GM19468 (cell line): ENCODE results near the gene SOSTDC1.

Experiments
- ATAC-seq: cut with Tn5 transposase; IDR thresholded peaks from one replicate; pipeline ENCODE4 v1.9.1; 2021; ENCODE audit warnings: mild to moderate bottlenecking, moderate library complexity, moderate number of reproducible peaks; ENCODE audit not compliant: unreplicated experiment; ENCODE audit errors: extremely low read depth

The SOSTDC1 gene

DNA sequence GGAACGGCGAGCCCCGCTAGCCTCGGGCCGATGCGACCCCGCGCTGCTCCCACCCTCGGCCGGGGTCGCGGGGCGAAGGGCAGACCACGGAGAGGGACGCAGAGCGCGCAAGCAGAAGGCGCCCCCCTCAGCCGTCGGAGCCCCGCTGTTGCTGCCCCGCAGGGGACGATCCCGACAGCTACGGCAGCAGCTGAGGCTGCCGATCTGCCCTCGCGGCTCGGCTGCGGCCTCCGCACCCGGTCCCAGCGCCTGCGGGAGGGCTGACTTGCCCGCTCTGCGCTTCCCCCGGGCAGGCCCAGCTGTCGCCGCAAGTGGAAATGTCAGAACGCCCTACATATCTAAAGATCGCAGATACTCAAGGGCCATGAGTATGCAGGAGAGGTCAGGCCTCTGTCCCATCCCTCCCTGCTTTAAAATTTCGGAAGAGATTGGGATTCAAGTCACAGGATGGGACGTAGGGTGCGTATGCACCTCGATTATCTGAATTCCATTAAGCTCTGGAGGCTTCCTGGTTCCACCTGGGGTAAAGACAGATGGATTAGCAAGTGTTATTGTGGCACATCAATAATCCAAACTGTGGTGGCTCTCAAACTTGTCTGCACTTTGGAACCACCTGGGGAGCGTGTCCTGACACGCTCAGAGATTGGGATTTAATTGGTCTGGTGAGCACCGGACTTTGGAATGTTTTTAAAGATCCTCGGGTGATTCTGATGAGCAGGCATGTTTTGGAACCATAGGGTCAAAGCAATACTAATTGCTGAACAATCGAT lies 44.0 kb downstream of the SOSTDC1 start, which contains the start of gene CRPPA:
Gene CRPPA (minus strand): TSS at position 206 of the 770 bp plus-strand sequence. CDS start 216 bp downstream, outside the sequence.
- ATAC-seq: peak; percentile 7

DNA sequence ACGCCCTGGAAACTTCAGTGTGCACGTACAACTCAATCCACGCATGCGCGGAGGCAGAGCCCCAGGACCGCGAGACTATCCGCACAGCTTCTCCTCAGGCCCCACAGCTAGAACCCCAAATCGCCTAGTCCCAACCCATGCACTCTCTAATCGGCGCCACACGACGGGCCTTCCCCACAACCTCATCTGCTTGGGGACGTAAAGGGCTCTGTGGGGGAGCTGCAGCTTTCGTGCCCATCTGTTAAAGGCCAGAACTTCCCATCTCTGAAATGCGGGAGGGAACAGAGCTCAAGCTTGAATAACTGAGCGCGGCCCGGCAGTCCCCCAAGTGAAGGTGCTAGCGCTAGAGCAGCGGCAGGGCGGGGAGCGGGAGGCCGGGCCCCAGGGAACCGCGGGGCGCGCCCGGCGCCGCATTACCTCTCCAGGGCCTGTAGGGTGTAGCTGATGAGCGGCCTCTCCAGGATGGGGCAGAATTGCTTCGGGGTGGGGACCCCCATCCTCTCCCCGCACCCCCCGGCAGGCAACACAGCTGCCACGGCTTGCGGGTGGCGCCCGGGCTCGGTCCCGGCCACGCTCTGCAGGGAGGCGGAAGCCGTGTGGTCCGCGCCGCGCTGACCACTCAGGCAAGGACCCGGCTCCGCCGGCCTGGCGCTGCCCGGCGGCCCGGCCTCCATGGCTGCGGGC lies 44.7 kb downstream of the SOSTDC1 start:
- ATAC-seq: peak; percentile 63

- no peak for ATAC-seq
These were observed 45.2 kb downstream of the SOSTDC1 start for GRCh38 chr7:16420329-16420648.

DNA sequence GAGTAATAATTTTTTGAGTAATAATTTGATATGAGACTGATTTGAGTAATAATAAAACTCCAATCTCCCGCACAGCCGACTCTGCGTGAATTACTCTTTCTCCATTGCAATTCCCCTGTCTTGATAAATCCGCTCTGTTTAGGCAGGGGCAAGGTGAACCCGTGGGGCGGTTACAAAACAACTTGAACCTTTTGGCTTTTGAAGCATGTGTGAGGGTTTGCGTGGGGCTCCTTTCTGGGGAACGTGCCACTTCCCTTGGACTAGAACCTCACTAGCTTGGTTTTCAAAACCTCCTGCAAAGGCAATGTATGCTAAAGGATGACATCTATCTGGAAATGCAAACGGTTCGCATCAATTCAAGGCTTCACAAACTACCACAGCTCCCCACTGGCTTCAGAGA lies 45.7 kb downstream of the SOSTDC1 start:
- no peak for ATAC-seq

DNA sequence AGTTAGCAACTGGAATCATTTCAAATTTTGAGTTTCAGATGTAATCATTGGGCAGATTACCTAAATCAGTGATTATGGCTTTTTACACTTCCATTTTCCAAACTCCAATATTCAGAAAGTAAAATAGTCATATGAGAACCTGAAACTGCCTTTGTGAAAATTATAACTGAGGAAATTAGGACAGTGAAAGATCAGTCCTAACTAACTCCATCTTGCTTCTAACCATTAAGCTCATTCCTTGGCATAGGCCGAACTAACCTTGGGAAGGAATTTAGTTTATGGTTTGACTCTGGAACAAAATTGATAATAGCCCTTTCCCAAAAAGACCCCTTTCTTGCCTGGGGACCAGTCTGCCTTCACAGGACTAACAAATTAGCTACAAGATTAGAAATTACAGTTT lies 46.4 kb downstream of the SOSTDC1 start:
- no peak for ATAC-seq

DNA sequence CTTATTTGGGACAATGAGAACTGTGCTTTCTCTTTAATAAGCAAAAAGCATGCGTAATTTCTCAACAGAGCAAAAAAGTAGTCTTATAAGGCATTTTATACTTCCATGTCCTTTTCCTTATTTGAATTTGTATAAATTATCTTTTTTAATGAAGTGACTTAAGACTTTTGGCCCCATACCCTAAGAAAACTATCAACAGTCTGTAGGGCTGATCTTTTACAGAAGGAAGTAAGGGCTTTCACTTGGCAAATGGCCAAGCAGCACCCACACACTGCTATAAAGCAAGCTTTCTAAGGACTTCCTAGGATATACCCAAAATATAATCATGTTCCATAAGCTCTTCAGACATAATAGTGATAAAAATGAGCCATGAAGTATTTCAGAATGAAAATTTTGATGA lies 47.6 kb downstream of the SOSTDC1 start:
- no peak for ATAC-seq

DNA sequence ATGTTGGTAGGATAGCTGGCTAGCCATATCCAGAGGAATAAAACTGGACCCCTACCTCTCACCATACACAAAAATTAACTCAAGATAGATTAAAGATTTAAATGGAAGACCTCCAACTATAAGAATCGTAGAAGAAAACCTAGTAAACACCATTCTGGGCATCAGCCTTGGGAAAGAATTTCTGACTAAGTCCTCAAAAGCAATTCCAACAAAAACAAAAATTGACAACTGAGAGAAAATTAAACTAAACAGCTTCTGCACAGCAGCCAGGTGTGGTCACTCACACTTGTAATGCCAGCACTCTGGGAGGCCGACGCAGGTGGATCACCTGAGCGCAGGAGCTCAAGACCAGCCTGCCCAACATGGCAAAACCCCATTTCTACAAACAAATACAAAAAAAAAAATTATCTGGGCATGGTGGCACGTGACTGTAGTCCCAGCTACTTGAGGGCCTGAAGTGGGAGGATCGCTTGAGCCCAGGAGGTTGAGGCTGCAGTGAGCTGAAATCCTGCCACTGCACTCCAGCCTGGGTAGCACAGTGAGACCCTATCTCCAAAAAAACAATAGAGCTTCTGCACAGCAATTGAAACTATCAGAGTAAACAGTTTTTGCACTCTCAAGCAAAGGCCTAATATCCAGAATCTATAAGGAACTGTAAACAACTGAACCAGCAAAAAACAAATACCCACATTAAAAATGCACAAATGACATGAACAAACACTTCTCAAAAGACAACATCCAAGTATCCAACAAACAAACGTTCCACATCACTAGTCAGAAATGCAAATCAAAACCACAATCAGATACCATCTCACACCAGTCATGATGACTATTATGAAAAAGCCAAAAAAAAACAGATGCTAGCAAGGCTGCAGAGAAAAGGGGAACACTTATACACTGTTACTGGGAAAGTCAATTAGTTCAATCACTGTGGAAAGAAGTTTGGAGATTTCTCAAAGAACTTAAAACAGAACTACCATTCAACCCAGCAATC lies 49.0 kb downstream of the SOSTDC1 start:
- no peak for ATAC-seq

- ATAC-seq: no peak
These were observed 53.0 kb downstream of the SOSTDC1 start for GRCh38 chr7:16412274-16413254.
